Progenitor cell of endocrine pancreas (in vitro differentiated cells): ENCODE results near the gene TCF23. TPM values are rescaled to one million over a fixed set of nuclear protein-coding genes. Genes with fewer than 3 reads are reported as not detected.
"Not testable (repeated sequence)": the region's sequence is repeated elsewhere in the genome, so short reads cannot be mapped to it uniquely, and the experiment has no call there.

Source experiments
- DNase-seq: peaks from one replicate; pipeline ENCODE4 v3.0.0; 2021; ENCODE audit warnings: low spot score; ENCODE audit not compliant: unreplicated experiment
- H3K27ac Mint-ChIP-seq: 2 replicates; pipeline ENCODE4 v1.8.0; 2021; ENCODE audit warnings: mild to moderate bottlenecking, moderate library complexity, mixed read lengths
- H3K27me3 Mint-ChIP-seq: 2 replicates; pipeline ENCODE4 v1.8.0; 2021; ENCODE audit warnings: mixed read lengths
- H3K36me3 Mint-ChIP-seq: 2 replicates; pipeline ENCODE4 v1.8.0; 2022; ENCODE audit warnings: mixed read lengths; ENCODE audit not compliant: insufficient read depth
- H3K4me1 Mint-ChIP-seq: 2 replicates; pipeline ENCODE4 v1.8.0; 2021; ENCODE audit warnings: low read depth, mixed read lengths
- H3K4me3 Mint-ChIP-seq: 2 replicates; pipeline ENCODE4 v1.8.0; 2021; ENCODE audit warnings: low read depth, mild to moderate bottlenecking, moderate library complexity, mixed read lengths
- H3K9me3 Mint-ChIP-seq: 2 replicates; pipeline ENCODE4 v1.8.0; 2021; ENCODE audit warnings: low read depth, mixed read lengths
- total RNA-seq: library from RNA; stranded (reverse); gene quantifications from 2 replicates; pipeline ENCODE4 v1.2.1, GENCODE V29; 2021
- TF ChIP-seq, protein P1 (sequence below): fragments of 200-600 bp; sonication (generic); IDR thresholded peaks from one replicate; pipeline ENCODE4 v1.5.0; 2021; ENCODE audit warnings: antibody characterized with exemption, mild to moderate bottlenecking; ENCODE audit not compliant: unreplicated experiment

The TCF23 gene
- total RNA-seq, 1 donor from 2014 or later, result not detected

DNA sequence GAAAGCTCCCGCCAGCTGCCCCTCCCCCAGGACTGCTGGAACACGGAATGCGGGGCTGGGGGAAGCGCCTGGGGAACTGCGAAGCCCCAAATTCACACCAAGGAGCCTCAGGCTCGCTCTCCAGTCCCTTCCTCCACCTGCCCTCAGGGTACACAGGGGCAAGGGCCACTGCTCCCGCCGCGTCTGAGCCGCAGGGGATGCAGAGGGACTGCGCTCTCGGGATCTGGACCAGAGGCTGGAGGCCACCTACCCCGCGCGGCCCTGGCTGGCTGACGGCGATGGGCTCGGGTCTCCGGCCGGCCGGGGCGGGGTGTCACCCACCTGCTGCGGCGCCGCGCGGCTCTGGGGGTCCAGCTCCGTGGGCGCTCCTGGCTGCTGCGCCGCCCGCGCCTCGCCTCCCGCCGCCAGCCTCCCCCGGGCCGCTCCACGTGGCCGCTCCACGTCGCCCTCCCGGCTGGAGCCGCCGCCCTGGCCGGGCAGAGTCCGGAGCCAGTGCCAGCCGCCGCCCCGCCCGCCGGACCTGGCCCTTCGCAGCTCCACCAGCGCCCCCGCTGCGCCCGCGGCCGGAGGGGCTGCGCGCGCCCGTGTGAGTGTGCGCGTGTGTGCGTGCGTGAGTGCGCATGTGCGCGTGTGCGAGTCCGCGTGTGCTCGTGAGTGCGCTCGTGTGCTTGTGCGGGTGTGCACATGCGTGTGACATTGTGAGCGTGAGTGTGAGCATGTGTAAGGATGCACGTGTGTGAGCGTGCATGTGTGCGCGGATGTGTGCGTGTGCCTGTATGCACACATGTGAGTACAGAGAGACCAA, 30.1 kb upstream of the TCF23 start, which contains the start of gene CGREF1:
Gene CGREF1, minus strand, starts transcription at position 604 of the 805 bp plus-strand sequence. CDS start 14,762 bp downstream, outside the sequence.
- no peaks in the 10 kb centered on the region for H3K9me3 Mint-ChIP-seq
- H3K4me1 Mint-ChIP-seq, result peaks cover 8% of the 10 kb centered on the region
- DNase-seq, result no peak
- TF ChIP-seq, protein P1, sequence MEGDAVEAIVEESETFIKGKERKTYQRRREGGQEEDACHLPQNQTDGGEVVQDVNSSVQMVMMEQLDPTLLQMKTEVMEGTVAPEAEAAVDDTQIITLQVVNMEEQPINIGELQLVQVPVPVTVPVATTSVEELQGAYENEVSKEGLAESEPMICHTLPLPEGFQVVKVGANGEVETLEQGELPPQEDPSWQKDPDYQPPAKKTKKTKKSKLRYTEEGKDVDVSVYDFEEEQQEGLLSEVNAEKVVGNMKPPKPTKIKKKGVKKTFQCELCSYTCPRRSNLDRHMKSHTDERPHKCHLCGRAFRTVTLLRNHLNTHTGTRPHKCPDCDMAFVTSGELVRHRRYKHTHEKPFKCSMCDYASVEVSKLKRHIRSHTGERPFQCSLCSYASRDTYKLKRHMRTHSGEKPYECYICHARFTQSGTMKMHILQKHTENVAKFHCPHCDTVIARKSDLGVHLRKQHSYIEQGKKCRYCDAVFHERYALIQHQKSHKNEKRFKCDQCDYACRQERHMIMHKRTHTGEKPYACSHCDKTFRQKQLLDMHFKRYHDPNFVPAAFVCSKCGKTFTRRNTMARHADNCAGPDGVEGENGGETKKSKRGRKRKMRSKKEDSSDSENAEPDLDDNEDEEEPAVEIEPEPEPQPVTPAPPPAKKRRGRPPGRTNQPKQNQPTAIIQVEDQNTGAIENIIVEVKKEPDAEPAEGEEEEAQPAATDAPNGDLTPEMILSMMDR, result no peak
- H3K36me3 Mint-ChIP-seq, result no peaks in the 10 kb centered on the region
- H3K4me3 Mint-ChIP-seq, result peak within 1 kb of the TSS; percentile 74
- H3K27me3 Mint-ChIP-seq, result peaks cover 74% of the 10 kb centered on the region
- H3K27ac Mint-ChIP-seq, result no peak within 1 kb of the TSS

DNA sequence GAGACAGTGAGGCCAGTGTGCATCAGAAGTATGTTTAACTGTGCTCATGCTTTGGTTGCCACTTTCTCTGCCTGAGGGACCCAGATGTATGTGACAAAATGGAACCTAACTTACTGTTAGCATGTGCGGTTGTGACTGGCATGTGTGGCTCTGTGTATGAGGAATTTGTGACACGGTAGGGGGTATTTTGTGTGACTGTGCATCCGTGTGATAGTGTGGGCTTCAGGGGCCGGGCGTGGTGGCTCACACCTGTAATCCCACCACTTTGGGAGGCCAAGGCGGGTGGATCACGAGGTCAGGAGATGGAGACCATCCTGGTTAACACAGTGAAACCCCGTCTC, 29.5 kb upstream of the TCF23 start:
- not testable (repeated sequence) for H3K36me3 Mint-ChIP-seq, DNase-seq, H3K27ac Mint-ChIP-seq, H3K4me1 Mint-ChIP-seq, H3K9me3 Mint-ChIP-seq
- peaks cover 78% of the 10 kb centered on the region for H3K27me3 Mint-ChIP-seq
- peak overlapping the region; percentile 74 for H3K4me3 Mint-ChIP-seq

DNA sequence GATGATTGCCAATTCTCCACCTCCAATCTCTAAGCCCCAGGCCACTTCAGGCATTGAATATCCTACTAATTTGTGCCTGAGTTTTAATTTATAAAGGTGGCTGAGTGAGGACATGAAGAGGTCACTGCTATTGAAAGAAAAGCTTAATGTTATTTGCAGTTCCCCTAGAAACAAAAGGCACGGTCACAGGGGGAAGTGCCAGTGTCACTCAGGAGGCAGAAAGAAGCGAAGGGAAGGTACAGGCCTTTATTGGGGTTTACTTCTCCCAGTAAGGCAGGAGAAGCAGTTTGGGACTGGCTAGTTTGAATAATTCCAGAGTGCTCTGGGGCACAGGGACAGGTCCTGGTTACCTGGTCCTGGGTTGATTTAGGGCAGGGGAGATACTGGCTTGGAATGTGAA, 26.9 kb upstream of the TCF23 start:
- TF ChIP-seq, protein P1, result no peak
- Mint-ChIP-seq H3K4me1 (peaks cover 10% of the 10 kb centered on the region), H3K36me3 (no peaks in the 10 kb centered on the region), H3K9me3 (no peaks in the 10 kb centered on the region), H3K4me3 (no peak overlapping the region), H3K27me3 (peaks cover 80% of the 10 kb centered on the region), H3K27ac (no peak overlapping the region)
- DNase-seq, result no peak

DNA sequence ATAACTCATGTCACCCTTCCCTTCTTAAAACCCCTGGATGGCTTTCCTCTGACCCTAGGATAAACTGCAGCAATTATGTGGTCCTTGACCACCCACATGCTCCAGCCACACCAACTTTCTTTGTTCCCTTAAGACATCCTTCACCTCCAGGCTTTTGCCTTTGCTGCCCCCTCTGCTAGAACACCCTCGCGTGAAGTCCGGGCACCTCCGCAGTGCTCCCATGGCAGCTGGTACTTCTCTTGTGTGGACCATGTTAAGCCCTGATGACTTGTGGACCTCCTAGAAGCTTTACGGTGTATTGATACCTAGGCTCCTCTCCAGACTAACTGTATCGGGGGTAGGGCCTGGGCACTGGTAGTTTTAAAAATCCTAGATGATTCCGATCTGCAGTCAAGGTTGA, 26.0 kb upstream of the TCF23 start:
- peaks cover 71% of the 10 kb centered on the region for H3K27me3 Mint-ChIP-seq
- no peak overlapping the region for H3K27ac Mint-ChIP-seq
- H3K4me1 Mint-ChIP-seq, result peaks cover 10% of the 10 kb centered on the region
- H3K36me3 Mint-ChIP-seq, result no peaks in the 10 kb centered on the region
- no peaks in the 10 kb centered on the region for H3K9me3 Mint-ChIP-seq
- no peak for DNase-seq
- H3K4me3 Mint-ChIP-seq, result peak overlapping the region; percentile 82
- TF ChIP-seq, protein P1, result no peak

DNA sequence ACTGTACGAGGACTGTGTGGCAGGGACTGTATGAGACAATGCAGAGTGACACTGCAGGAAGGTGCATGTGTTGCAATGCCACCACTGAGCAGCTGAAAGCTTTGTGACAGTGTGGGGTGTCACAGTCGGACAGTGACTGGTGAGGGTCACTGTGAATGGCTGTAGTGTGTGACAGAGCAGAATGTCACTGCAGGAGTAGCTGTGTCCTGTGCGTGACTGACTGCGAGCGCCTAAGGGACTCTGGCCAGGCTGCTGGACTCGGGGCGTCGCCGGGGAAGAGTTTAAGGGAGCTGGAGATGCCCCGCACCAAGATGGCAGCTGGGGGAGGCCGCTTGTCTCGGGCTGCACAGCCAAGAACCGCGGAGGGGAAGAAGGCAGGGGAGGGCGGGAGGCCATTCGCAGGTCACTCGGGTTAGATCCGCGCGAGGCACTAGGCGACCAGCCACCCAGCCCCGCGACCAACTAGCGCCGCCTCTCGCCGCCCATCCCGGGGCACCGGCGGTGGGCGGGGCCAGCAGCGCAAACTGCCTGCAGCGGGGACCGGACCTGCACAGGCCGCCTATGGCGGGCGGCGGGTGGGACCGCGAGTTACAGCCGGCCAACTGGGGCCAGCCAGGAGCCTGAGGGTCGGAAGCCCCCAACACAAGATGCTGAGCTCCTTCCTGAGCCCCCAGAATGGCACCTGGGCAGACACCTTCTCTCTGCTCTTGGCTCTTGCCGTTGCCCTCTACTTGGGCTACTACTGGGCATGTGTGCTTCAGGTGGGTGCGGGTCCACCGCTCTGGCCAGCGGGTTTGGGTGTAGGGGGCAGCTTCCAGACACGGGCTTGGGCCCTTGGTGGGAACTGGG, 25.3 kb upstream of the TCF23 start, which contains the start of gene ABHD1:
Gene ABHD1, plus strand, starts transcription at position 514 of the 849 bp plus-strand sequence. Its CDS starts 134 bp downstream, at position 648.
- peaks cover 10% of the 10 kb centered on the region for H3K4me1 Mint-ChIP-seq
- H3K27me3 Mint-ChIP-seq, result peaks cover 64% of the 10 kb centered on the region
- peak; percentile 33 for DNase-seq
- no peaks in the 10 kb centered on the region for H3K36me3 Mint-ChIP-seq
- TF ChIP-seq, protein P1, result no peak
- peak within 1 kb of the TSS; percentile 58 for H3K27ac Mint-ChIP-seq
- no peaks in the 10 kb centered on the region for H3K9me3 Mint-ChIP-seq
- peak within 1 kb of the TSS; percentile 82 for H3K4me3 Mint-ChIP-seq
